KMS-11 (cell line): ENCODE results near the gene APOL3.
"Not testable (repeated sequence)": the region's sequence is repeated elsewhere in the genome, so short reads cannot be mapped to it uniquely, and the experiment has no call there.

Source experiments
- H2AFZ ChIP-seq: fragments of 200-600 bp; sonication (generic); 2 replicates; pipeline ENCODE4 v1.6.1; 2016; ENCODE audit warnings: antibody characterized with exemption, mixed run types, low read depth
- H3K27ac ChIP-seq: fragments of 200-600 bp; sonication (generic); 2 replicates; pipeline ENCODE4 v1.6.1; 2016; ENCODE audit warnings: mild to moderate bottlenecking, mixed run types
- H3K27me3 ChIP-seq: fragments of 200-600 bp; sonication (generic); 2 replicates; pipeline ENCODE4 v1.6.1; 2017; ENCODE audit warnings: mild to moderate bottlenecking, low read depth, mixed run types, moderate library complexity; ENCODE audit not compliant: insufficient read depth
- H3K36me3 ChIP-seq: fragments of 200-600 bp; sonication (generic); 2 replicates; pipeline ENCODE4 v1.6.1; 2017; ENCODE audit warnings: mild to moderate bottlenecking, mixed run types; ENCODE audit not compliant: insufficient read depth
- H3K4me1 ChIP-seq: fragments of 200-600 bp; sonication (generic); 2 replicates; pipeline ENCODE4 v1.6.1; 2016; ENCODE audit warnings: mild to moderate bottlenecking, low read depth, mixed run types; ENCODE audit not compliant: poor library complexity, severe bottlenecking
- H3K4me2 ChIP-seq: fragments of 200-600 bp; sonication (generic); 2 replicates; pipeline ENCODE4 v1.7.0; 2016; ENCODE audit warnings: mild to moderate bottlenecking, mixed run types
- H3K4me3 ChIP-seq: fragments of 200-600 bp; sonication (generic); IDR thresholded peaks from 2 replicates; pipeline ENCODE4 v1.6.1; 2017; ENCODE audit warnings: low read depth, low read length, mixed read lengths; ENCODE audit not compliant: insufficient read depth
- H3K79me2 ChIP-seq: fragments of 200-600 bp; sonication (generic); 2 replicates; pipeline ENCODE4 v1.6.1; 2016; ENCODE audit warnings: low read depth, mixed run types; ENCODE audit not compliant: insufficient read depth
- H3K9ac ChIP-seq: fragments of 200-600 bp; sonication (generic); 2 replicates; pipeline ENCODE4 v1.6.1; 2016; ENCODE audit warnings: mild to moderate bottlenecking, mixed run types
- H4K20me1 ChIP-seq: fragments of 200-600 bp; sonication (generic); 2 replicates; pipeline ENCODE4 v1.6.1; 2016; ENCODE audit warnings: mild to moderate bottlenecking, mixed run types; ENCODE audit not compliant: insufficient read depth
- CTCF ChIP-seq: fragments of 200-600 bp; sonication (generic); conservative IDR thresholded peaks from 2 replicates; pipeline ENCODE4 v1.6.1; 2017; ENCODE audit warnings: low read depth, mild to moderate bottlenecking, antibody characterized with exemption, low read length, moderate library complexity, mixed read lengths

The APOL3 gene

GRCh38 chr22:36156119-36156514, 4.4 kb downstream of the APOL3 start:
- H3K9ac ChIP-seq = no peak overlapping the region
- H3K27ac ChIP-seq = no peak overlapping the region
- no peaks in the 10 kb centered on the region for H3K27me3 ChIP-seq
- H3K79me2 ChIP-seq = no peaks in the 10 kb centered on the region
- no peaks in the 10 kb centered on the region for H4K20me1 ChIP-seq
- no peak overlapping the region for H2AFZ ChIP-seq
- no peak overlapping the region for H3K4me3 ChIP-seq
- H3K36me3 ChIP-seq = no peaks in the 10 kb centered on the region
- no peak overlapping the region for H3K4me2 ChIP-seq
- H3K4me1 ChIP-seq = peaks cover 35% of the 10 kb centered on the region
- no peak for TF ChIP-seq CTCF

- Histone ChIP-seq H3K27ac (no peak overlapping the region), H3K4me3 (no peak overlapping the region), H3K27me3 (no peaks in the 10 kb centered on the region), H3K4me1 (peaks cover 31% of the 10 kb centered on the region), H3K4me2 (no peak overlapping the region), H3K79me2 (no peaks in the 10 kb centered on the region), H3K36me3 (no peaks in the 10 kb centered on the region), H4K20me1 (no peaks in the 10 kb centered on the region), H2AFZ (no peak overlapping the region), H3K9ac (no peak overlapping the region)
- TF ChIP-seq CTCF = no peak
Measured at GRCh38 chr22:36155702-36156101, 4.9 kb downstream of the APOL3 start.

- H3K36me3 ChIP-seq = no peaks in the 10 kb centered on the region
- H3K9ac ChIP-seq = no peak overlapping the region
- no peaks in the 10 kb centered on the region for H3K79me2 ChIP-seq
- H3K27me3 ChIP-seq = no peaks in the 10 kb centered on the region
- no peak overlapping the region for H3K27ac ChIP-seq
- H2AFZ ChIP-seq = no peak overlapping the region
- no peak for TF ChIP-seq CTCF
- H4K20me1 ChIP-seq = no peaks in the 10 kb centered on the region
- no peak overlapping the region for H3K4me3 ChIP-seq
- peaks cover 18% of the 10 kb centered on the region for H3K4me1 ChIP-seq
- H3K4me2 ChIP-seq = no peak overlapping the region
Measured at GRCh38 chr22:36154423-36154945, 6.1 kb downstream of the APOL3 start.

- Histone ChIP-seq H3K4me1 (peaks cover 16% of the 10 kb centered on the region), H2AFZ (no peak overlapping the region), H3K4me3 (no peak overlapping the region), H4K20me1 (no peaks in the 10 kb centered on the region), H3K79me2 (no peaks in the 10 kb centered on the region), H3K27me3 (no peaks in the 10 kb centered on the region), H3K27ac (no peak overlapping the region), H3K4me2 (no peak overlapping the region), H3K36me3 (no peaks in the 10 kb centered on the region), H3K9ac (no peak overlapping the region)
- no peak for TF ChIP-seq CTCF
Measured at GRCh38 chr22:36153501-36154422, 6.8 kb downstream of the APOL3 start.

GRCh38 chr22:36152821-36153220, 7.7 kb downstream of the APOL3 start:
- H3K4me1 ChIP-seq = peaks cover 13% of the 10 kb centered on the region
- not testable (repeated sequence) for H4K20me1 ChIP-seq, H3K4me3 ChIP-seq, H3K79me2 ChIP-seq, H3K27ac ChIP-seq, H3K36me3 ChIP-seq, H3K4me2 ChIP-seq, H2AFZ ChIP-seq, H3K9ac ChIP-seq, H3K27me3 ChIP-seq
